ENCODE results near the gene ACOT11. TPM values are rescaled to one million over a fixed set of nuclear protein-coding genes. Genes with fewer than 3 reads are reported as not detected.
A peak's percentile ranks its signal among the peaks of the same experiment; 100 is the strongest.
"Not testable (repeated sequence)": the region's sequence is repeated elsewhere in the genome, so short reads cannot be mapped to it uniquely, and the experiment has no call there.

ACOT11 gene
- total RNA-seq: 1.5 TPM

DNA sequence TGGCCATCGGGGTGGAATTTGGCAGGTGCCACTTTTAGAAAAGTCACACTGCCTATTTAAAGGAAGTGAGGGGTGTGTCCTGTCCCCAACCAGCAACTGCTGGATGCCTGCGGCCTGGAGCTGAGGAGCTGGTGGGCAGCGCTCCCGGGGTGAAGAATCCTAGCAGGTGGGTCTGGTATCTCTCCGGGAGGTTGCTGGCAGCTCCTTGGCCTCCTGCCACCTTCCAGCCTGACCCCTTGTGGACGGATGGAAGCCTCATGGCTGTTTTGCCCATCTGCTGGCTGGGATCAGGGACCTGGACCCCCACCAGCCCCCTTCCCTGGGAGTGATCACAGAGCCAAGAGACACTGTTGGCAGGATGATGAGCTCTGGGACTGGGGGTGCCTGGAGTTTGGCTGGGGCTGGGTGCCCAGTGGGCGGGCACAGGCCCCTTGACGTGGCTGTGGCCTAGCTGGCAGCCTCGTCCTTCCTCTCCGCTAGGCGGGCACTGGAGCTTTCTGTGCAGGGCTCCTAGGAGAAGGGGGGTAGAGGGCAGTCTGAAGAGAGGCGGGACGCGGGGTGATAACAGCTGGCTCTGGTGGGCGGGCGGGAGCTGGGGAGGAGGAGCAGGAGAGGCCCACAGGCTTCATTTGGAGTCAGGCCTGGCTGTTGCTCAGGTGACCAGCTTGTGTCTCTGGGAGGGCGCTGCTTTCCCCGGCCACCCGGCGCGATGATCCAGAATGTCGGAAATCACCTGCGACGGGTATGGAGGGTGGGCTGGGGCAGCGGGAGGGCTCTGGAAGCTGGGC, at the start of gene ACOT11:
Gene ACOT11 (plus strand): TSS at position 628 of the 788 bp plus-strand sequence. CDS start 82 bp downstream, at position 710.
- ATAC-seq (peak; percentile 71), DNase-seq (ENCODE audit: low spot score) (no peak)

GRCh38 chr1:54498383-54499096, 49.5 kb upstream of the ACOT11 start:
- ATAC-seq (no peak), DNase-seq (ENCODE audit: low spot score) (no peak)

- DNase-seq (ENCODE audit: low spot score): no peak
- peak; percentile 56 for ATAC-seq
Observed at GRCh38 chr1:54499097-54499359, 49.0 kb upstream of the ACOT11 start.

- ATAC-seq: peak; percentile 85
- DNase-seq (ENCODE audit: low spot score): no peak
Observed at GRCh38 chr1:54499360-54500106, 48.5 kb upstream of the ACOT11 start.

- no peak for DNase-seq (ENCODE audit: low spot score)
- peak; percentile 53 for ATAC-seq
Observed at GRCh38 chr1:54500107-54500431, 48.0 kb upstream of the ACOT11 start.

DNA sequence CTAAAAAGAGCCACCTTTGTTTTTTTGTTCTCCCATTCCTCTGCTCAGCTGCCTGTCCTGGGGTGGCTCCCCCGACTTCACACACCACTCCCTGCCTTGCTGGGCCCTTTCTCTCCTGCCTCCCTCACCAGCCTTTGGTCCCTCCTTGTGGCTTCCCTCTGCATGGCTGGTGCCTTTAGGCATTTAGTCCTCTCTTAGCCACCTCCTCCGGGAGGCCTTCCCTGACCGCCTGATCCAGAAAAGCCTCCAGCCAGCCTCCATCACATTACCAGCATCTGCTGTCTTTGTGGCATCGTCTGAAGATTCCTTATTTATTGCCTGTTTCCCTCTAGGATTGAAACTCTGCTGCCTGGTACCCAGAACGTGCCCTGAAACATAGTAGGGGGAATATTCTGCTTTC, 46.2 kb upstream of the ACOT11 start:
- DNase-seq (ENCODE audit: low spot score) (no peak), ATAC-seq (no peak)

- no peak for ATAC-seq
- no peak for DNase-seq (ENCODE audit: low spot score)
Observed at GRCh38 chr1:54502342-54502741, 45.7 kb upstream of the ACOT11 start.

- ATAC-seq (no peak), DNase-seq (ENCODE audit: low spot score) (no peak)
Observed at GRCh38 chr1:54506594-54506993, 41.4 kb upstream of the ACOT11 start.

DNA sequence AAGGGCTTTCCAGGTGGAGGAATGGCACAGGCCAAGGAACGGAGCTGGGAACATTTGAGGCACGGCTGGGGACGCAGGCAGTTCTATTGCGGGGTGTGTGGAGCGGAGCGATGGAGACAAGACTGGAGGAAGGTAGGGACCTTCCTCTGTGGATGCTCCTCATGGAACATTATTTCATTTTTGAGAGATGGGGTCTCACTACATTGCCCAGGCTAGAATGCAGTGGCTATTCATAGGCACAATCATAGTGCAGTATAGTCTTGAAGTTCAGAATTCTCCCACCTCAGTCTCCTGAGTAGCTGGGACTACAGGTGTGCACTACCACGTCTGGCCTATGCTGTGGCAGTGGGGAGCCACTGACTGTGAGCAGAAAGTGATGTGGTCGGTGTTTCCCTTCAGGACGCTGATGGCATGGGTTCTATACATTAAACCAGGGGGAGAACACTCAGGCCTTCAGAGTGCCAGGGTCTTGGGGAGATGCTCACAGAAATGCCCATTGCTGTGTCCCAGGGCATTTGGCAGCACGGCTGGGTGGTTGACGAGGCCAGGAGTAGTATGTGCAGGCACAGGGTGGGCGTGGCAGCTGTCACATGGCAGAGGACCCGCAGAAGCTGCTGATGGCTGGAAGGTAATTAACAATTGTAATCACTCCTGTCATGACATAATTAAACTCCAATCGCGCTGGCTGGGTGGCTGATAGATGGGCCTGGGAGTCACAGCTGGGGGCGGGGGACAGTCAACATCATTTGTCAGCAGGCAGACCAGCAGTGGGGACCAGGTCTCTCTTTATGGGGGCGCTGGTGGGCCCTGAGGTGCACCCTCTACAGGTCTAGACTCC, 40.8 kb upstream of the ACOT11 start:
- ATAC-seq: no peak
- DNase-seq (ENCODE audit: low spot score): no peak

DNA sequence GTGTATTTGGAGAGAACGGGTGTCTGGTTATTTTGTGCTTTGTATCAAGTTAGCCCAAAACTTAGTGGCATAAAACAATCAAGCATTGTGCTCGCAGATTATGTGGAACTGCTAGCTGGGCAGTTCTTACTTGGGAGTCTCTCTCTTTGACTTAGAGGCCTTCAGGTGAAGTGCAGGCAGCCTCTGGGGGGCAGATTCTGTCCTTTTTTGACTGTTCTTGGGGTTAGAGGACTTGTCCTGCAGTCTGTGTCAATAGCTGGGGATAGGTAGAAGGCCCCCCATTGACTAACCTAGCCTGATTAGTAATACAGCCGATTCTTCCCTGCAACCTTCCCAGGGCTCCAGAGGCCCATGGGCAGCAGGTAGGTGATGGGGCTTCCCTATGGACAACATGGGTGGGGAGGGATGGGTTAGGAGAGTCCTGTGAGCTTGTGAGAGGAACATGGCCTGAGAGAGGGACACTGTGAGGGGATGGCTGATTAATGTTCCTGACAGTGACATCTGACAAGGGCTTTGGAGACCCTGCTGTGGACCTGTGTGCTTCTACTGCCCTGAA, 37.2 kb upstream of the ACOT11 start:
- no peak for ATAC-seq
- no peak for DNase-seq (ENCODE audit: low spot score)

DNA sequence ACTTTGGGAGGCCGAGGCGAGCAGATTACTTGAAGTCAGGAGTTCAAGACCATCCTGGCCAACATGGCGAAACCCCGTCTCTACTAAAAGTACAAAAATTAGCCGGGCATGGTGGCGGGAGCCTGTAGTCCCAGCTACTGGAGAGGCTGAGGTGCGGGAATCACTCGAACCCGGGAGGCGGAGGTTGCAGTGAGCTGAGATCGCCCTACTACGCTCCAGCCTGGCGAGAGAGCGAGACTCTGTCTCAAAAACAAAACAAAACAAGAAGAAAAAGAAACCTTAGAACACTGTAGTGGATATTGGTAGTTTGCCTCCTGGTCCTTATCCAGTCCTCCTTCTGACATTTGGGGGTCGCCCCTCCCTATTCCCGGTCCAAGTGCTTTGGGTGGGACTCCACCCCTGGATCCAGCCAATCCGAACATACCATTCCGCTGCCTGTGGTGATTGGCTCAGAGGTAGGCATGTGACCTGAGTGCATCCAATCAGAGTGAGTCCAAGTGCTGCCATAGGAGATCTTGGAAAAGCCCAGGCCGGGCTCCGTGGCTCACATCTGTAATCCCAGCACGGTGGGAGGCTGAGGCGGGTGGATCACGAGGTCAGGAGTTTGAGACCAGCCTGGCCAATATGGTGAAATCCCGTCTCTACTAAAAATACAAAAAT, 34.0 kb upstream of the ACOT11 start:
- not testable (repeated sequence) for ATAC-seq; DNase-seq (ENCODE audit: low spot score)

DNA sequence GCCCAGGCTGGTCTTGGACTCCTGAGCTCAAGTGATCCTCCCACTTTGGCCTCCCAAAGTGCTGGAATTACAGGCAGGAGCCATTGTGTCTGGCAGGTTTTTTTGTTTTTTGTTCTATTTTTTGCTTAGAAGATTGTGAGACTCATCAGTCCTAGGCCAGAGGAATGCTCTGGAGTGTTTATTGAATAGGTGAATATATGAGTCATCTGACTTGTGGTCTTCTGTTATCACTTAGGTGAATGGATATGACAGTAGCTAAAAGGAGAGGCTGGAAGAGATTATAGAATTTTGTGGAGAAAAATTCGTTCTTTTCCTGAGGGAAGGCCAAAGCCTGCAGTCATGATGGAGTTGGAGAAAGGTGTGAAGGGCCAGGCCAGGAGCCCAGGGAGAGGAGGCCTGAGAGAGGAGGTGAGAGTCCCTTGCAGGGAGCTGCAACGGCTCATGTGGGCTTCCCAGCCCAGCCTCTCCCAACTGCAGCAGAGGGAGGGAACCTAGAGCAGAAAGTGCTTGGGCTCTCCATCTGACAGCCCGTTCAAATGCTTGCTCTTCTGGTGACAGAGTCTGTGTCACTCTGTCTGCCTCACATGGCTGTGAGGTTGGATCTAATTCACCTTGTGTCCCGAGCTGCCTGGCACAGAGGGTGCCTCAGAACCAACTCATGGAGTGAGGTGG, 31.6 kb upstream of the ACOT11 start:
- ATAC-seq: no peak
- no peak for DNase-seq (ENCODE audit: low spot score)

GRCh38 chr1:54517496-54517895, 30.5 kb upstream of the ACOT11 start:
- no peak for ATAC-seq
- no peak for DNase-seq (ENCODE audit: low spot score)

GRCh38 chr1:54518489-54518888, 29.5 kb upstream of the ACOT11 start:
- no peak for ATAC-seq
- no peak for DNase-seq (ENCODE audit: low spot score)

GRCh38 chr1:54519709-54520108, 28.3 kb upstream of the ACOT11 start:
- ATAC-seq (peak; percentile 67), DNase-seq (ENCODE audit: low spot score) (no peak)

- DNase-seq (ENCODE audit: low spot score) (no peak), ATAC-seq (no peak)
Observed at GRCh38 chr1:54520631-54521321, 27.3 kb upstream of the ACOT11 start.

GRCh38 chr1:54526565-54526964, 21.5 kb upstream of the ACOT11 start:
- not testable (repeated sequence) for ATAC-seq; DNase-seq (ENCODE audit: low spot score)

- ATAC-seq: no peak
- DNase-seq (ENCODE audit: low spot score): no peak
Observed at GRCh38 chr1:54528613-54529012, 19.4 kb upstream of the ACOT11 start.

- DNase-seq (ENCODE audit: low spot score) (no peak), ATAC-seq (no peak)
Observed at GRCh38 chr1:54532033-54532432, 16.0 kb upstream of the ACOT11 start.
